GM12864 (cell line): Measurements from ENCODE around the gene MAPKAPK2.

Experiments used
- DNase-seq: peaks from one replicate; pipeline ENCODE4 v3.0.0-alpha.2; 2011; ENCODE audit warnings: low read depth
- H3K4me3 ChIP-seq: 2 replicates; pipeline ENCODE4 v1.5.1; 2011; ENCODE audit warnings: mild to moderate bottlenecking, low read depth, low read length, control low read depth
- CTCF ChIP-seq: IDR thresholded peaks from 2 replicates; pipeline ENCODE4 v1.5.1; 2011; ENCODE audit warnings: low read depth, mild to moderate bottlenecking, moderate library complexity, low read length, control low read depth, inconsistent platforms; ENCODE audit errors: missing control alignments

The MAPKAPK2 gene

DNA sequence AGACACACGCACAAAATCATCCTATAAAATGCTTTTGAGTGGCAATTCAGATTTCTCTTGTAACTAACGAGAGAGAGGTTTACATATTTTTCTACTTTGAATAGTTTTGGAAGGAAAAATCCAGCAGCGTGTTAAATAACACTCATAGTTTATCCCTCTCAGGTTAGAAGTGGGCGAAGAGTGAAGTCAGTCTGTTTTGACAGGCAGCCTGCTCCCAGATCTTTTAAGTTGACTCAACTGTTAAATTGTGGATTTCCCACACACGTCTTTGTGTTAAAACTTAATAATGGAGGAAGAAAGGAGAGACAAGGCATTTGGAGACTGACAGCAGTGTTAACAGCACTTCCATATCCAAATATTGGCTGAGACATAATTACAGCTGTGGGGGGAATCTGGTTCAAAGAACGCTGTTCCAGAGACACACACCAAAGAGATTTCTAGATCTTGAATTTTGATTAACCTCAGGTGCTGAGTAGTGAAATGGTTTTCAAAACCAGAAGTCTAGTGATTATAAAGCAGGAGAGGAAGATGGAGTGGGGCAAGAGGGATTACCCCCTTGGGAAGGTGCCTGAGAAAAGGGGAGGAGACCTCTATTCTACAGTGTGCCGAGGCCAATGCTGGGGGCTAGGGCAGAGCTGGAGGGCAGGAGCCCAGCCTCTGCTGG is 2.7 kb downstream of the MAPKAPK2 start:
- DNase-seq, result no peak
- TF ChIP-seq CTCF, result no peak
- peak overlapping the region; percentile 96; the same call in 1 of the 2 replicates for H3K4me3 ChIP-seq

DNA sequence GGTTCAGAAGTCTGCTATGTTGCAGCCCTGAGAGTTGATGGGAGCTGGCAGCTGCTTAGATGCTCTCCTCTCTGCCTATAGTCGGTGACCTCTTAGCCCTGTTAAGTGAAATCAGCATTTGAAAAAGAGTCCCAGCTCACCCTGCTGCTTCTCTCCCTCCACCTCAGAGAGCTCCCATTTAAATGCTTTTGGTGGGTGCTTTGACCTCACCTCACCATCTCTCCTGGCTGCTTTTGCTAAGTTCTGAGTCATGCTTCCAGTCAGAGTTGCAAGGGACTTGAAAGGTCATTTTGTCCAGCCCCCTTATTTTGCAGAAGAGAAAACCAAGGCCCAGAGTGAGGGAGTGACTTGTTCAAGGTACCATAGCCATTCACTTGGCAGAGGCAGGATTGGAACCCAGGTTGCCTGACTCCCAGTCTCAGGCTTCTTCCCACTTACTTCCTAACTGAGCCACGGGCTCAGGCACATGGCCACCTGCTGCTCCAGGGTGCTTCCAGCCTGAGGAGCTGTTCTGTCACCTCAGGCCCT is 3.3 kb downstream of the MAPKAPK2 start:
- no peak for DNase-seq

GRCh38 chr1:206690516-206690915 is 5.8 kb downstream of the MAPKAPK2 start:
- DNase-seq, result no peak
- no peak for TF ChIP-seq CTCF
- no peak overlapping the region for H3K4me3 ChIP-seq

More for the DNA sequence above, 3.3 kb downstream of the MAPKAPK2 start:
- no peak overlapping the region for H3K4me3 ChIP-seq
- no peak for TF ChIP-seq CTCF

- no peak overlapping the region for H3K4me3 ChIP-seq
- TF ChIP-seq CTCF, result no peak
- no peak for DNase-seq
Measured at GRCh38 chr1:206691604-206692003, 6.9 kb downstream of the MAPKAPK2 start.

- H3K4me3 ChIP-seq, result no peak overlapping the region
- DNase-seq, result no peak
- no peak for TF ChIP-seq CTCF
Measured at GRCh38 chr1:206693029-206693428, 8.3 kb downstream of the MAPKAPK2 start.

DNA sequence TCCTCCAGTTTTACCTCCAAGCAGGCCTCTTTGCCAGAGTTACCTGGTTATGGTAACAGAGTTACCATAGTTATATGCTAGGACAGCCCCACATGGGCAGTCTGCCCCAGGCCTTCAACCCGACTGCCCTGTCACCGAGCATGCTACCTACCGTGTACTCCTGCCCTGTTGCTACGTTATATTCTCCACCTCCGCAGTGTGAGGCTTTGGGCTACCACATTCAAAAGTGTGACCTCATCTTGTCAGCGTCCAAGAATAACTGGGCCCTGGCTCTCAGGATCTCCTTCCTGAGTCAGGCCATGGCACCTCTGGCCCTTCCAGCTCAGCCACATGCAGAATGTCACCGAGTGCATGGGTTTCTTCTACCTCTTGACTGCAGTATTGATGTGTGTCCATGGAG is 8.9 kb downstream of the MAPKAPK2 start:
- no peak for TF ChIP-seq CTCF
- DNase-seq, result no peak
- no peak overlapping the region for H3K4me3 ChIP-seq
